Esophagus squamous epithelium (tissue), 5 donors: ENCODE data around the gene AGAP5. TPM values are rescaled to one million over a fixed set of nuclear protein-coding genes. Genes with fewer than 3 reads are reported as not detected.

Experiments
- DNase-seq: peaks from one replicate; lab custom pipeline; 2025; lab: John Stamatoyannopoulos, UW
- H3K27ac ChIP-seq, 4 donors: fragments of 200-600 bp; sonication (generic); one replicate each; pipeline ENCODE4 v1.5.1; 2016 to 2019; ENCODE audit warnings: mild to moderate bottlenecking in 1 of 4
- H3K27me3 ChIP-seq, 4 donors: fragments of 200-600 bp; sonication (generic); 1 replicate in 3 of 4; 2 replicates in 1 of 4; pipeline versions ENCODE4 v1.5.1 to v1.6.0; 2017 to 2021; ENCODE audit warnings: antibody characterized with exemption in 1 of 4
- H3K36me3 ChIP-seq, 3 donors: fragments of 200-600 bp; sonication (generic); one replicate each; pipeline ENCODE4 v1.5.1; 2016 to 2019
- H3K4me1 ChIP-seq, 3 donors: fragments of 200-600 bp; sonication (generic); one replicate each; pipeline ENCODE4 v1.5.1; 2017 to 2019
- H3K4me3 ChIP-seq, 4 donors: fragments of 200-600 bp; sonication (generic); 1 replicate in 3 of 4; 2 replicates in 1 of 4; pipeline ENCODE4 v1.5.1; 2016 to 2019; ENCODE audit warnings: mild to moderate bottlenecking in 2 of 4, moderate library complexity in 1 of 4
- H3K9me3 ChIP-seq, 3 donors: fragments of 200-600 bp; sonication (generic); one replicate each; pipeline ENCODE4 v1.5.1; 2016 to 2019
- WGBS, 2 donors: methylation state at CpG; one replicate each; pipeline ENCODE4 v1.1.5; 2018; 5-methylcytosine and 5-hydroxymethylcytosine counted together
- intact Hi-C: fragments of 100-400 bp; cut with DNase I; formaldehyde crosslinking; loops from one replicate; pipeline ENCODE4 v1.15.0; 2022
- small RNA-seq, 4 donors: library from RNA; depleted of rRNA; stranded (forward); fragments of <200 nt; gene quantifications; one replicate each; pipeline ENCODE3, GENCODE V24; 2016
- total RNA-seq, 4 donors: library from RNA; depleted of rRNA; stranded (reverse); fragments of >200 nt; gene quantifications; one replicate each; pipeline ENCODE4 v1.1.0, GENCODE V29; 2016
- TF ChIP-seq, protein P1 (sequence below), 6 experiments: fragments of 450-650 bp in 4 of 6; fragments of 200-600 bp in 2 of 6; sonication (generic) in 2 of 6; IDR thresholded peaks; one replicate each; pipeline ENCODE4 v1.5.1; 2016 to 2019; ENCODE audit warnings: antibody characterized with exemption in 6 of 6, mild to moderate bottlenecking in 4 of 6, moderate library complexity in 4 of 6
- donor health status: DM: yes; HTN: yes; CAD: no.

AGAP5 gene
- total RNA-seq, 4 donors from 2014 or later = 1.7 to 7.9 (median 5.9) TPM

DNA sequence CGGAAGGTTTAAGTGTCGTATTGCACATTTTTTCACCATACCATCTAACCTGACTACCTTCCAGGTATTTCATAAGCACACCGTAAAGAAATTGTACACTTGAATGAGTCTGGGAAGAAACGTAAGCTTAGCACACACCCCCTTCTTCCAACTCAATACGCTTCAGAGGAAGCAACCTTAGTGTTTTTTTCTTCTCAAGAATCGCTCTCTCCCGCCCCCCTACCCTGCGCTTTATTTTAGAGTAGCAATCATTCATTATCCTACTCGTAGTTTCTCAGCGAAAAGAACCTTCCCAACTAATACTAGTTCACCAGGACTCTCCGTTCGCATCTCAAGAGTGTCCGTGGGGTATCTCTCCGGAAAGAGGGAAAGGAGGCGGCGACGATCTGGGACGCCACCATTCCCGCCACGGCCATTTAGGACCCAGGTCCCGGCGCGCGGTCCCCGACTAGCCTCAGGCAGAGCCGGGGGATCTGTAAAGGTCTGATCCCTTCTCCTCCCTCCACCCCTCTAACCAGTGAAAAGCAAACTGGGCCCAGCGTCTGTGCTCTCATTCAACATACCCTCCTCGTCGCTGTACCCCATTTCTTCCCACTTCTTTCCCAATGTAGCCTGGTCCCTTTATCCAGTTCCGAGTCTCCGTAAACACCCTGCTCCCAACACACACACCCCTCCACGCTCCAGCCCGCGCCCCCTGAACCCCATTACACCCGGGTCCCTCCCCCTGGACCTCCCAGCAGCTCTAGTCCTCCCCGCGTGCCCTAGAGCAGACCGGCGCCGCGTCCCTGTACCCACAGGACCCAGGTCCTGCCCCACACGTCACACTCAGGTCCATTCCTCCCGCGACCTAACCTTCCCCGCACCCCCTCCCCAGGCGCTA is 72.7 kb downstream of the AGAP5 start:
- TF ChIP-seq, protein P1, sequence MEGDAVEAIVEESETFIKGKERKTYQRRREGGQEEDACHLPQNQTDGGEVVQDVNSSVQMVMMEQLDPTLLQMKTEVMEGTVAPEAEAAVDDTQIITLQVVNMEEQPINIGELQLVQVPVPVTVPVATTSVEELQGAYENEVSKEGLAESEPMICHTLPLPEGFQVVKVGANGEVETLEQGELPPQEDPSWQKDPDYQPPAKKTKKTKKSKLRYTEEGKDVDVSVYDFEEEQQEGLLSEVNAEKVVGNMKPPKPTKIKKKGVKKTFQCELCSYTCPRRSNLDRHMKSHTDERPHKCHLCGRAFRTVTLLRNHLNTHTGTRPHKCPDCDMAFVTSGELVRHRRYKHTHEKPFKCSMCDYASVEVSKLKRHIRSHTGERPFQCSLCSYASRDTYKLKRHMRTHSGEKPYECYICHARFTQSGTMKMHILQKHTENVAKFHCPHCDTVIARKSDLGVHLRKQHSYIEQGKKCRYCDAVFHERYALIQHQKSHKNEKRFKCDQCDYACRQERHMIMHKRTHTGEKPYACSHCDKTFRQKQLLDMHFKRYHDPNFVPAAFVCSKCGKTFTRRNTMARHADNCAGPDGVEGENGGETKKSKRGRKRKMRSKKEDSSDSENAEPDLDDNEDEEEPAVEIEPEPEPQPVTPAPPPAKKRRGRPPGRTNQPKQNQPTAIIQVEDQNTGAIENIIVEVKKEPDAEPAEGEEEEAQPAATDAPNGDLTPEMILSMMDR (IDR thresholded peaks at IDR 0.05) = no peak
- DNase-seq = no peak
- no peaks in the 10 kb centered on the region for H3K36me3 ChIP-seq
- H3K27ac ChIP-seq = peak overlapping the region; percentile 85 to 90 (median 88)
- H3K27me3 ChIP-seq = no peaks in the 10 kb centered on the region
- H3K4me3 ChIP-seq = peak overlapping the region; percentile 81 to 93 (median 87)
- intact Hi-C loops = no loop called here
- 0% methylated on average over 31 to 41 of the region's 46 CpGs for WGBS, 2 donors
- H3K9me3 ChIP-seq = no peaks in the 10 kb centered on the region
- peaks cover 7 to 37% (median 13%) of the 10 kb centered on the region in 3 donors for H3K4me1 ChIP-seq

Small RNAs within 50 kb of the gene (small RNA-seq; reads per million reads assigned to genes)
- gene AC022400.4 = 0 reads per million in 4 donors
- gene RNA5SP320 = 0 reads per million in 4 donors

Other genes with a start within 250 kb of the AGAP5 start
- 10 to 100 TPM; 24.1 to 40.2 (median 30.6) TPM for gene PPP3CB, start 202.1 kb downstream of the AGAP5 start, total RNA-seq
- 10 to 100 TPM; 17.8 to 37.4 (median 32.7) TPM for gene USP54, start 106.8 kb downstream of the AGAP5 start, total RNA-seq
- 1 to 10 TPM in 1 of 4 donors, under 1 TPM in 2, not detected in 1; 0.19 to 1.2 (median 0.79) TPM for gene MYOZ1, start 56.6 kb downstream of the AGAP5 start, total RNA-seq
- under 1 TPM; 0.19 to 0.48 (median 0.24) TPM for gene SYNPO2L, start 42.1 kb downstream of the AGAP5 start, total RNA-seq
- 10 to 100 TPM; 59.1 to 78.8 (median 64.6) TPM for gene SEC24C, start 46.3 kb upstream of the AGAP5 start, total RNA-seq
- gene CHCHD1, start 83.9 kb upstream of the AGAP5 start, total RNA-seq = 10 to 100 TPM; 21.4 to 41.1 (median 32.8) TPM
- 100 to 1,000 TPM in 1 of 4 donors, 10 to 100 TPM in 3; 33.3 to 116 (median 83.9) TPM for gene ZSWIM8, start 87.5 kb upstream of the AGAP5 start, total RNA-seq
- 10 to 100 TPM; 20.6 to 30.3 (median 22.3) TPM for gene NDST2, start 113.5 kb upstream of the AGAP5 start, total RNA-seq
- 10 to 100 TPM; 15.5 to 37.0 (median 28.6) TPM for gene CAMK2G, start 176.4 kb upstream of the AGAP5 start, total RNA-seq
- 10 to 100 TPM in 2 of 4 donors, 1 to 10 TPM in 2; 8.8 to 15.9 (median 11.9) TPM for gene PLAU, start 213.0 kb upstream of the AGAP5 start, total RNA-seq